HCT116 (cell line): ENCODE data around the gene FA2H. TPM values are rescaled to one million over a fixed set of nuclear protein-coding genes. Genes with fewer than 3 reads are reported as not detected.

Source experiments
- ATAC-seq: fragments of 200-7000 bp; cut with Tn5 transposase; 2 replicates; pipeline ENCODE4 v1.9.1; 2020; ENCODE audit warnings: mild to moderate bottlenecking, moderate library complexity
- BruUV-seq: library from RNA; stranded (reverse); fragments of 400-500 nt; replicated peaks from 2 replicates; lab custom pipeline; 2021; lab: Mats Ljungman, UMichigan
- CTCF ChIA-PET: fragments of 300-600 bp; sonication (Branson Sonifier 250); formaldehyde crosslinking; loops from one replicate; lab custom pipeline; 2021; ENCODE audit warnings: antibody characterized with exemption; lab: Charles Lee
- POLR2A ChIA-PET: fragments of 300-600, 350-600 bp; sonication (Branson Sonifier 250); formaldehyde crosslinking; loops from one replicate; lab custom pipeline; 2021; ENCODE audit warnings: antibody characterized with exemption; lab: Charles Lee
- RAD21 ChIA-PET, 2 experiments: fragments of 300-600 bp; sonication (Branson Sonifier 250); formaldehyde crosslinking; loops; one replicate each; lab custom pipeline; 2023; ENCODE audit warnings: low total read pairs in 2 of 2; ENCODE audit not compliant: uncharacterized antibody in 2 of 2, unreplicated experiment in 2 of 2, low non-redundant PET in 1 of 2; lab: Charles Lee
- DNase-seq: peaks from one replicate; pipeline ENCODE4 v3.0.0-alpha.2; 2010; ENCODE audit warnings: low read depth, low spot score
- H2AFZ ChIP-seq: fragments of 200-600 bp; shearing (Covaris generic), sonication (generic); 2 replicates; pipeline ENCODE4 v1.6.1; 2017; ENCODE audit warnings: low read depth, mixed run types, mixed read lengths, antibody characterized with exemption, low read length; ENCODE audit not compliant: poor library complexity, severe bottlenecking
- H3K27ac ChIP-seq: 2 replicates; pipeline ENCODE4 v1.5.1; 2012; ENCODE audit warnings: low read depth, low read length
- H3K27me3 ChIP-seq: fragments of 200-600 bp; sonication (generic); 2 replicates; pipeline ENCODE4 v1.6.1; 2016; ENCODE audit warnings: mixed run types, low read length, mixed read lengths; ENCODE audit not compliant: insufficient read depth
- H3K36me3 ChIP-seq, 2 experiments: fragments of 200-500 bp in 1 of 2; fragments of 200-600 bp in 1 of 2; sonication (Bioruptor generic) in 1 of 2; sonication (generic) in 1 of 2; 2 replicates each; pipeline versions ENCODE4 v1.5.1 to v1.6.1; 2014 to 2016; ENCODE audit warnings: low read length in 2 of 2, inconsistent platforms in 1 of 2, mixed read lengths in 1 of 2, mixed run types in 1 of 2; ENCODE audit not compliant: insufficient read depth in 2 of 2, control insufficient read depth in 1 of 2
- H3K4me1 ChIP-seq, 2 experiments: fragments of 200-600 bp in 1 of 2; sonication (generic) in 1 of 2; 2 replicates each; pipeline versions ENCODE4 v1.5.1 to v1.6.1; 2012 to 2017; ENCODE audit warnings: low read length in 2 of 2, inconsistent platforms in 1 of 2, mild to moderate bottlenecking in 1 of 2, mixed read lengths in 1 of 2, mixed run types in 1 of 2, moderate library complexity in 1 of 2; ENCODE audit not compliant: insufficient read depth in 2 of 2, control insufficient read depth in 1 of 2
- H3K4me2 ChIP-seq: fragments of 200-600 bp; sonication (generic); 2 replicates; pipeline ENCODE4 v1.6.1; 2017; ENCODE audit warnings: mixed run types, low read length, mixed read lengths
- H3K4me3 ChIP-seq, 2 experiments: fragments of 200-600 bp in 1 of 2; sonication (generic) in 1 of 2; replicated peaks in 1 of 2; 2 replicates each; pipeline ENCODE4 v1.5.1; 2011 to 2016; ENCODE audit warnings: low read length in 2 of 2, control low read depth in 1 of 2, low read depth in 1 of 2, mild to moderate bottlenecking in 1 of 2, mixed read lengths in 1 of 2, mixed run types in 1 of 2
- H3K79me2 ChIP-seq: fragments of 200-600 bp; sonication (generic); 2 replicates; pipeline ENCODE4 v1.6.1; 2017; ENCODE audit warnings: mild to moderate bottlenecking, mixed run types, low read length, moderate library complexity, mixed read lengths; ENCODE audit not compliant: insufficient read depth
- H3K9ac ChIP-seq: fragments of 200-600 bp; sonication (generic); 2 replicates; pipeline ENCODE4 v1.6.1; 2016; ENCODE audit warnings: low read length, mixed read lengths
- H3K9me2 ChIP-seq: fragments of 200-600 bp; sonication (generic), shearing (Covaris generic); 2 replicates; pipeline ENCODE4 v1.6.1; 2017; ENCODE audit warnings: mixed run types, mild to moderate bottlenecking, moderate library complexity; ENCODE audit not compliant: insufficient read depth
- H3K9me3 ChIP-seq, 2 experiments: fragments of 200-500 bp in 1 of 2; fragments of 200-600 bp in 1 of 2; sonication (Bioruptor generic) in 1 of 2; sonication (generic) in 1 of 2; 2 replicates each; pipeline ENCODE4 v1.6.1; 2014 to 2017; ENCODE audit warnings: low read length in 2 of 2, mixed read lengths in 2 of 2, inconsistent platforms in 1 of 2, low read depth in 1 of 2, mild to moderate bottlenecking in 1 of 2, mixed run types in 1 of 2, moderate library complexity in 1 of 2; ENCODE audit not compliant: control insufficient read depth in 1 of 2, insufficient read depth in 1 of 2
- H4K20me1 ChIP-seq: fragments of 200-600 bp; sonication (generic), shearing (Covaris generic); 2 replicates; pipeline ENCODE4 v1.6.1; 2017; ENCODE audit warnings: mixed run types, mild to moderate bottlenecking, moderate library complexity; ENCODE audit not compliant: insufficient read depth
- ATF3 ChIP-seq: IDR thresholded peaks from 2 replicates; pipeline ENCODE4 v1.6.1; 2012
- CBX3 ChIP-seq: IDR thresholded peaks from 2 replicates; pipeline ENCODE4 v1.6.1; 2012; ENCODE audit warnings: low read depth
- CEBPB ChIP-seq: IDR thresholded peaks from 2 replicates; pipeline ENCODE4 v1.6.1; 2012; ENCODE audit warnings: low read depth
- CTCF ChIP-seq, 3 experiments: fragments of 200-600 bp in 1 of 3; sonication (generic) in 1 of 3; IDR thresholded peaks in 2 of 3; conservative IDR thresholded peaks in 1 of 3; 2 replicates each; pipeline ENCODE4 v1.5.1; 2012 to 2017; ENCODE audit warnings: low read depth in 2 of 3, low read length in 2 of 3, antibody characterized with exemption in 1 of 3, borderline replicate concordance in 1 of 3, control low read depth in 1 of 3, mild to moderate bottlenecking in 1 of 3, mixed read lengths in 1 of 3, mixed run types in 1 of 3, moderate library complexity in 1 of 3; ENCODE audit not compliant: insufficient read depth in 1 of 3
- EZH2phosphoT487 ChIP-seq: fragments of 200-600 bp; IDR thresholded peaks from 2 replicates; pipeline ENCODE4 v1.6.1; 2018; ENCODE audit warnings: antibody characterized with exemption, borderline replicate concordance
- FOSL1 ChIP-seq: IDR thresholded peaks from 2 replicates; pipeline ENCODE4 v1.6.1; 2012; ENCODE audit warnings: low read depth
- JUND ChIP-seq: IDR thresholded peaks from 2 replicates; pipeline ENCODE4 v1.6.1; 2012
- MAX ChIP-seq: IDR thresholded peaks from 2 replicates; pipeline ENCODE4 v1.6.1; 2012
- POLR2A ChIP-seq: IDR thresholded peaks from 2 replicates; pipeline ENCODE4 v1.7.0; 2011; ENCODE audit warnings: borderline replicate concordance; ENCODE audit not compliant: insufficient read depth, insufficient read length; ENCODE audit errors: extremely low read depth
- POLR2AphosphoS5 ChIP-seq: IDR thresholded peaks from 2 replicates; pipeline ENCODE4 v1.6.1; 2011; ENCODE audit warnings: mild to moderate bottlenecking, low read depth, low read length, moderate library complexity
- RAD21 ChIP-seq: IDR thresholded peaks from 2 replicates; pipeline ENCODE4 v1.6.1; 2012; ENCODE audit warnings: low read depth, mild to moderate bottlenecking
- SIN3A ChIP-seq: IDR thresholded peaks from 2 replicates; pipeline ENCODE4 v1.6.1; 2012; ENCODE audit warnings: low read depth
- SP1 ChIP-seq: IDR thresholded peaks from 2 replicates; pipeline ENCODE4 v1.6.1; 2012; ENCODE audit warnings: low read depth
- SRF ChIP-seq: IDR thresholded peaks from 2 replicates; pipeline ENCODE4 v1.6.1; 2012; ENCODE audit warnings: low read depth
- TCF7L2 ChIP-seq: IDR thresholded peaks from 2 replicates; pipeline ENCODE4 v1.7.0; 2011; ENCODE audit warnings: borderline replicate concordance, inconsistent platforms; ENCODE audit not compliant: insufficient read depth, insufficient read length; ENCODE audit errors: extremely low read depth
- YY1 ChIP-seq: IDR thresholded peaks from 2 replicates; pipeline ENCODE4 v1.6.1; 2011; ENCODE audit warnings: low read length, low read depth, moderate library complexity, mild to moderate bottlenecking; ENCODE audit not compliant: insufficient replicate concordance; ENCODE audit errors: extremely low read depth
- ZBTB33 ChIP-seq: IDR thresholded peaks from 2 replicates; pipeline ENCODE4 v1.6.1; 2011; ENCODE audit warnings: mild to moderate bottlenecking, low read length, moderate library complexity; ENCODE audit not compliant: insufficient replicate concordance; ENCODE audit errors: extremely low read depth
- ZFX ChIP-seq: fragments of 450-650 bp; IDR thresholded peaks from 2 replicates; pipeline ENCODE4 v1.6.1; 2017
- ZNF274 ChIP-seq: fragments of 200-500 bp; sonication (Bioruptor generic); IDR thresholded peaks from 2 replicates; pipeline ENCODE4 v1.6.1; 2014; ENCODE audit warnings: mild to moderate bottlenecking, low read depth, low read length, inconsistent platforms
- intact Hi-C: fragments of 100-400 bp; cut with micrococcal nuclease; formaldehyde crosslinking; loops from 2 replicates; pipeline ENCODE4 v1.10.0; 2022
- total RNA-seq: library from RNA; stranded (reverse); gene quantifications from one replicate; pipeline ENCODE4 v1.2.1, GENCODE V29; 2021; ENCODE audit not compliant: unreplicated experiment

Gene FA2H
- total RNA-seq, 1 experiment from 2014 or later = 11.1 TPM

- CTCF ChIA-PET = no interaction called here
- H3K4me1 ChIP-seq = peaks cover 36 to 57% of the 10 kb centered on the region in 2 experiments
- TF ChIP-seq YY1 = no peak
- no peak for TF ChIP-seq FOSL1
- TF ChIP-seq SP1 = no peak
- no peak for TF ChIP-seq RAD21
- no peak for TF ChIP-seq CTCF (IDR thresholded peaks at IDR 0.05 in 2 of 3, conservative IDR thresholded peaks at IDR 0.05 in 1 of 3; ENCODE audit: borderline replicate concordance in 1 of 3, insufficient read depth in 1 of 3, low read depth in 2 of 3, low read length in 2 of 3)
- TF ChIP-seq EZH2phosphoT487 = no peak
- TF ChIP-seq CBX3 = no peak
- TF ChIP-seq ATF3 = no peak
- no peak for TF ChIP-seq POLR2A
- no peak for TF ChIP-seq CEBPB
- no peak for TF ChIP-seq ZNF274
- TF ChIP-seq ZBTB33 = no peak
- TF ChIP-seq JUND = no peak
- no peak for TF ChIP-seq ZFX
- TF ChIP-seq TCF7L2 = no peak
- TF ChIP-seq SRF = no peak
- no peak for TF ChIP-seq SIN3A
- TF ChIP-seq MAX = no peak
- TF ChIP-seq POLR2AphosphoS5 = no peak
- TF ChIP-seq, all 23 proteins: peak for 0
Measured at GRCh38 chr16:74745109-74745615, 29.5 kb downstream of the FA2H start.

More at GRCh38 chr16:74745109-74745615, 29.5 kb downstream of the FA2H start:
- no peaks in the 10 kb centered on the region for H4K20me1 ChIP-seq
- no peak for ATAC-seq
- no peak for DNase-seq
- H3K27me3 ChIP-seq = no peaks in the 10 kb centered on the region
- no peak overlapping the region for H3K4me2 ChIP-seq
- no TSS peak for BruUV-seq
- H3K27ac ChIP-seq = no peak overlapping the region
- H3K79me2 ChIP-seq = no peaks in the 10 kb centered on the region
- no peaks in the 10 kb centered on the region for H3K9me2 ChIP-seq
- no peak overlapping the region for H3K4me3 ChIP-seq
- H3K9ac ChIP-seq = no peak overlapping the region
- no peaks in the 10 kb centered on the region for H3K9me3 ChIP-seq
- no peaks in the 10 kb centered on the region for H3K36me3 ChIP-seq
- ChIA-PET POLR2A (no interaction called here), RAD21 (no interaction called here)
- intact Hi-C loops = no loop called here
- no peak overlapping the region for H2AFZ ChIP-seq
